Measurements from ENCODE around the gene FKRP.

GRCh38 chr19:46724468-46724867 lies 21.4 kb upstream of the FKRP start:
- TF ChIP-seq CTCF (IDR thresholded peaks at IDR 0.05) (no peak), POLR2A (IDR thresholded peaks at IDR 0.05) (no peak), EP300 (IDR thresholded peaks at IDR 0.05) (no peak)
